ENCODE data around the gene PGBD2.

The PGBD2 gene

GRCh38 chr1:248861616-248862015 is 44.4 kb upstream of the PGBD2 start:
- TF ChIP-seq CTCF (IDR thresholded peaks at IDR 0.05; ENCODE audit: insufficient read depth, low read length), result no peak
- no peak for TF ChIP-seq SPI1 (IDR thresholded peaks at IDR 0.05; ENCODE audit: borderline replicate concordance, low read depth)
- no peak for TF ChIP-seq POLR2AphosphoS5 (IDR thresholded peaks at IDR 0.05; ENCODE audit: low read depth)
- no peak for TF ChIP-seq REST (IDR thresholded peaks at IDR 0.05; ENCODE audit: insufficient replicate concordance, low read depth)
- TF ChIP-seq GABPA (IDR thresholded peaks at IDR 0.05; ENCODE audit: low read depth), result no peak
- Histone ChIP-seq H3K27me3 (ENCODE audit: insufficient read depth, poor library complexity, severe bottlenecking) (no peaks in the 10 kb centered on the region), H3K4me3 (replicated peaks; ENCODE audit: insufficient read depth, low read length) (no peak overlapping the region), H3K27ac (replicated peaks) (no peak overlapping the region)
- no peak for DNase-seq (ENCODE audit: low read depth in 1 of 2, low spot score in 1 of 2)

- DNase-seq (ENCODE audit: low read depth in 1 of 2, low spot score in 1 of 2), result no peak
- Histone ChIP-seq H3K4me3 (replicated peaks; ENCODE audit: insufficient read depth, low read length) (peak overlapping the region; percentile 67), H3K27me3 (ENCODE audit: insufficient read depth, poor library complexity, severe bottlenecking) (no peaks in the 10 kb centered on the region), H3K27ac (replicated peaks) (no peak overlapping the region; the same call in 1 of the 2 replicates)
- TF ChIP-seq POLR2AphosphoS5 (IDR thresholded peaks at IDR 0.05; ENCODE audit: low read depth) (no peak), CTCF (IDR thresholded peaks at IDR 0.05; ENCODE audit: insufficient read depth, low read length) (no peak), SPI1 (IDR thresholded peaks at IDR 0.05; ENCODE audit: borderline replicate concordance, low read depth) (no peak), REST (IDR thresholded peaks at IDR 0.05; ENCODE audit: insufficient replicate concordance, low read depth) (no peak), GABPA (IDR thresholded peaks at IDR 0.05; ENCODE audit: low read depth) (no peak)
These were observed 43.4 kb upstream of the PGBD2 start for GRCh38 chr1:248862695-248862997.

- TF ChIP-seq GABPA (IDR thresholded peaks at IDR 0.05; ENCODE audit: low read depth), result no peak
- TF ChIP-seq REST (IDR thresholded peaks at IDR 0.05; ENCODE audit: insufficient replicate concordance, low read depth), result peak; percentile 40
- no peak for TF ChIP-seq CTCF (IDR thresholded peaks at IDR 0.05; ENCODE audit: insufficient read depth, low read length)
- TF ChIP-seq POLR2AphosphoS5 (IDR thresholded peaks at IDR 0.05; ENCODE audit: low read depth), result peak; percentile 63
- TF ChIP-seq SPI1 (IDR thresholded peaks at IDR 0.05; ENCODE audit: borderline replicate concordance, low read depth), result no peak
- peak overlapping the region; percentile 67 for H3K4me3 ChIP-seq (replicated peaks; ENCODE audit: insufficient read depth, low read length)
- peak overlapping the region; percentile 51 for H3K27ac ChIP-seq (replicated peaks)
- H3K27me3 ChIP-seq (ENCODE audit: insufficient read depth, poor library complexity, severe bottlenecking), result no peaks in the 10 kb centered on the region
- DNase-seq (ENCODE audit: low read depth in 1 of 2, low spot score in 1 of 2), result peak; percentile 50 to 80
These were observed 42.8 kb upstream of the PGBD2 start for GRCh38 chr1:248862998-248863881.

Measured in HL-60 (cell line).